Transverse colon (tissue), 3 donors: ENCODE results near the gene CASKIN2.

Experiments
- CTCF ChIP-seq, 5 experiments: fragments of 200-600 bp in 3 of 5; fragments of 450-650 bp in 2 of 5; sonication (generic) in 3 of 5; IDR thresholded peaks; 1 replicate in 2 of 5; 2 replicates in 3 of 5; pipeline ENCODE4 v1.5.1; 2016 to 2017; ENCODE audit warnings: antibody characterized with exemption in 5 of 5, inconsistent platforms in 3 of 5, mild to moderate bottlenecking in 2 of 5, moderate library complexity in 1 of 5
- POLR2A ChIP-seq: fragments of 450-650 bp; IDR thresholded peaks from one replicate; pipeline ENCODE4 v1.6.1; 2016; ENCODE audit warnings: antibody characterized with exemption, mild to moderate bottlenecking, moderate library complexity

GRCh38 chr17:75499313-75500022, 15.9 kb downstream of the CASKIN2 start:
- TF ChIP-seq POLR2A (no peak), CTCF (IDR thresholded peaks at IDR 0.05) (no peak)
